ENCODE data around the gene AHNAK.
"Not testable (repeated sequence)": the region's sequence is repeated elsewhere in the genome, so short reads cannot be mapped to it uniquely, and the experiment has no call there.

The AHNAK gene

DNA sequence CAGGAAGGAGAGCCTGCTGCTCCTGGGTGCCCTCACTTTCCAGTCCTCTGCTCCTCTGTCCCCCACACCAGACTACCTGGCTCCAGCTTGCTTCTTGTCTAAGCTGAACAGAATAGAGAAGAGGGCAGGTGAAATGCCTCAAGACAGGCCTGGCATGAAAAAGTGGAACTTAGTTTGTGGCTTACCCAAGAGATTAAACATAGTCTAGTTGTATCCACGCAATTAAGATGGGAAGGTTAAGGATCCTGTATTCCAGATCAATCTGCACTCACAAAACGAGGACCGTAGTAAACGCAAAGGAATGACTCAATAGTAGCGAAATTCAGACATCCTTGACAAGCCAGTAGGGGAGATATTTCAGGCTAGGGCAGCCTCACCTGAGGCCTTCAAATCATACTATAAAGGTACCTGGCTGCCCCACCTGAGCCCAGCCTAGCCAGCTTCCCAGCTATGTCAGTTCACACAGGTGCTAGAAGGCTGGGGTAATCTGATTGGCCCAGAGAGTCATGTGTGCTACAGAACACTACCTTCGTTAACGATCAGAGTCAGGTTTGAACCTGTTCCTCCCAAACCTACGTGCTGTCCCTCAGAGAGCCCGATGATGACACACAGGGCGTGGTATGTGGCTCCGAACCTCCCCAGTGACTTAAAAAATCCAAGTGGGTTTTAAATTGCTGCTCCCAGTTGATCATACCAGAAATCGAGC is 46.5 kb downstream of the AHNAK start:
- Histone ChIP-seq H3K27ac (no peak overlapping the region), H3K4me1 (ENCODE audit: low read depth, poor library complexity, severe bottlenecking) (no peaks in the 10 kb centered on the region), H2AFZ (ENCODE audit: low read depth) (no peak overlapping the region)

DNA sequence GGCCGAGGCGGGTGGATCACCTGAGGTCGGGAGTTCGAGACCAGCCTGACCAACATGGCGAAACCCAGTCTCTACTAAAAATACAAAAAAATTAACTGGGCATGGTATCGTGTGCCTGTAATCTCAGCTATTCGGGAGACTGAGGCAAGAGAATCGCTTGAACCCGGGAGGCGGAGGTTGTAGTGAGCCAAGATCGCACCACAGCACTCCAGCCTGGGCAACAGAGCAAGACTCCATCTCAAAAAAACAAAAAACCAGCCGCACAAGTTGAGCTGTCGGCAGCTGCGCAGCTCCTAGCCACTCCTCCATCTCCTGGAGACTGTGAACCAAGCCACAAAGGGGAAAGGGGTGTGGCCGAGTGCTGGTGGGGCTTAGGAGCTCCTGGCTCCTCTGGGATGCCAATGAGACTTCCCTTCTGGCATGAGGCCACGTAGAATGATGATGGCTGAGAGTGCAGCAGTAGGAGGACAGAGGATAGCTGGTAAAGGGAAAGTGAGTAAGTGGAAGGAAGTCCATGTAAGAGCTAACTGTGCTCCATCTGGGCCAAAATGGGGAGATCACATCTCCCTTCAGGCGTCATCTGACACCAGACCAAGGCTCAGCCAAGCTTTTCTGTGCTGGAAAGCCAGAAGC is 47.2 kb downstream of the AHNAK start:
- not testable (repeated sequence) for H3K4me3 ChIP-seq (IDR thresholded peaks at IDR 0.05; ENCODE audit: insufficient read depth, low read depth, low read length); H3K4me2 ChIP-seq

More for the DNA sequence above, 46.5 kb downstream of the AHNAK start:
- Histone ChIP-seq H4K20me1 (ENCODE audit: insufficient read depth) (no peaks in the 10 kb centered on the region), H3K9ac (no peak overlapping the region), H3K36me3 (ENCODE audit: insufficient read depth) (no peaks in the 10 kb centered on the region), H3K4me2 (no peak overlapping the region), H3K4me3 (IDR thresholded peaks at IDR 0.05; ENCODE audit: insufficient read depth, low read depth, low read length) (no peak overlapping the region), H3K27me3 (ENCODE audit: insufficient read depth, low read depth) (no peaks in the 10 kb centered on the region), H3K79me2 (ENCODE audit: insufficient read depth, low read depth) (no peaks in the 10 kb centered on the region)
- TF ChIP-seq, protein P1, sequence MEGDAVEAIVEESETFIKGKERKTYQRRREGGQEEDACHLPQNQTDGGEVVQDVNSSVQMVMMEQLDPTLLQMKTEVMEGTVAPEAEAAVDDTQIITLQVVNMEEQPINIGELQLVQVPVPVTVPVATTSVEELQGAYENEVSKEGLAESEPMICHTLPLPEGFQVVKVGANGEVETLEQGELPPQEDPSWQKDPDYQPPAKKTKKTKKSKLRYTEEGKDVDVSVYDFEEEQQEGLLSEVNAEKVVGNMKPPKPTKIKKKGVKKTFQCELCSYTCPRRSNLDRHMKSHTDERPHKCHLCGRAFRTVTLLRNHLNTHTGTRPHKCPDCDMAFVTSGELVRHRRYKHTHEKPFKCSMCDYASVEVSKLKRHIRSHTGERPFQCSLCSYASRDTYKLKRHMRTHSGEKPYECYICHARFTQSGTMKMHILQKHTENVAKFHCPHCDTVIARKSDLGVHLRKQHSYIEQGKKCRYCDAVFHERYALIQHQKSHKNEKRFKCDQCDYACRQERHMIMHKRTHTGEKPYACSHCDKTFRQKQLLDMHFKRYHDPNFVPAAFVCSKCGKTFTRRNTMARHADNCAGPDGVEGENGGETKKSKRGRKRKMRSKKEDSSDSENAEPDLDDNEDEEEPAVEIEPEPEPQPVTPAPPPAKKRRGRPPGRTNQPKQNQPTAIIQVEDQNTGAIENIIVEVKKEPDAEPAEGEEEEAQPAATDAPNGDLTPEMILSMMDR (conservative IDR thresholded peaks at IDR 0.05; ENCODE audit: low read depth, low read length): no peak

DNA sequence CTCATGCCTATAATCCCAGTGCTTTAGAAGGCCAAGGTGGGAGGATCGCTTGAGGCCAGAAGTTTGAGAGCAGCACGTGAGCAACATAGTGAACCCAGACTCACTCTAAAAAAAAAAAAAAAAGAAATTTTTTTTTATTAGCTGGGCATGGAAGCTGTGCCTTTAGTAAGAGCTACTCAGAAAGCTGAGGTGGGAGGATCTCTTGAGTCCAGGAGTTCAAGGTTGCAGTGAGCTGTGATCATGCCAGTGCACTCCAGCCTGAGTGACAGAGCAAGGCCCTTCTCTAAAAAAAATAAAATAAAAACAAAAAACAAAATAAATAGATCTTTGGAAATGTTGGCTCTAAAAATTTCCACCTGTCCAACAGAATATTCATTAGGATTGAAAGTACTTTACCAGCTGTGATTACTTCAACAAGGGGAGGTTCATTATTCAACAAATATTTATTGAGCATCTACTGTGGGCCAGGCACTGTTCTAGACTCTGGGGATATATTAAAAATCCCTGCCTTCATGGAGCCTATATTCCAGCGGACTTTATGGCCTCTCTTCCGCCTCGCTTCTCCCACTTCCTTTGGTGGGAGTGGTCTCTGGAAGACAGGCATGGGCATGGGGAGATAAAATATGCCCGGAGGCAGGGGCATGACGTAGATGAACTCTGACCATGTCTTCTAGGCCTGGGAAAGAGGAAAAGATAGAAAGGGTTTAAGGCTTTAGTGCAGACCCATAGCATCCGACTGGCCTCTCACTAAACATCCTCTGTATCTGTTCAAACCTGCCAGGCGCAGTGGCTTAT is 47.9 kb downstream of the AHNAK start:
- no peak overlapping the region for H3K27ac ChIP-seq

More for the DNA sequence above, 47.2 kb downstream of the AHNAK start:
- H3K36me3 ChIP-seq (ENCODE audit: insufficient read depth); H3K27ac ChIP-seq; H3K4me1 ChIP-seq (ENCODE audit: low read depth, poor library complexity, severe bottlenecking); H3K9ac ChIP-seq; H4K20me1 ChIP-seq (ENCODE audit: insufficient read depth); H2AFZ ChIP-seq (ENCODE audit: low read depth); H3K27me3 ChIP-seq (ENCODE audit: insufficient read depth, low read depth); H3K79me2 ChIP-seq (ENCODE audit: insufficient read depth, low read depth): not testable (repeated sequence)

DNA sequence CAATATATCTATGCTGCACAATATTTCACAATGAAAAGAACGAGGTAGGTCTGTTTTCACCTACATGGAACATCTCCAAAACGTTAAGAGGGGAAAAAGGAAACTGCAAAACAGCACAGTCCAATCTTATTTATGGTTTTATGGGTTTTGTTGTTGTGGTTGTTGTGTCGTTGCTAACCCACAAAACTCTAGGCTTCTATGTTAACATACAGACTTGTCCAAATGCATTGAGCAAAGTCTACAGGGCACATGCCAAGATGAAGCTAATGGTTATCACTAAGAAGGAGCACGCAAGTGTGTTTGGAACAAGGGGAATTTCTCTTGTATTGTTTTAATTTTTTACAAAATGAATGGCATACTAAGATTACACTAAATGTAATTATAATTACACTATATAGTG is 48.6 kb downstream of the AHNAK start:
- Histone ChIP-seq H3K27ac (no peak overlapping the region), H3K4me1 (ENCODE audit: low read depth, poor library complexity, severe bottlenecking) (no peaks in the 10 kb centered on the region), H3K9ac (no peak overlapping the region), H3K4me3 (IDR thresholded peaks at IDR 0.05; ENCODE audit: insufficient read depth, low read depth, low read length) (no peak overlapping the region), H3K27me3 (ENCODE audit: insufficient read depth, low read depth) (no peaks in the 10 kb centered on the region), H3K79me2 (ENCODE audit: insufficient read depth, low read depth) (no peaks in the 10 kb centered on the region), H3K4me2 (no peak overlapping the region), H2AFZ (ENCODE audit: low read depth) (no peak overlapping the region), H3K36me3 (ENCODE audit: insufficient read depth) (no peaks in the 10 kb centered on the region), H4K20me1 (ENCODE audit: insufficient read depth) (no peaks in the 10 kb centered on the region)
- TF ChIP-seq, protein P1 (conservative IDR thresholded peaks at IDR 0.05; ENCODE audit: low read depth, low read length): no peak

More for the DNA sequence above, 47.9 kb downstream of the AHNAK start:
- H3K4me2 ChIP-seq: no peak overlapping the region
- no peaks in the 10 kb centered on the region for H3K36me3 ChIP-seq (ENCODE audit: insufficient read depth)
- no peaks in the 10 kb centered on the region for H4K20me1 ChIP-seq (ENCODE audit: insufficient read depth)
- H3K9ac ChIP-seq: no peak overlapping the region
- TF ChIP-seq, protein P1 (conservative IDR thresholded peaks at IDR 0.05; ENCODE audit: low read depth, low read length): no peak
- no peak overlapping the region for H3K4me3 ChIP-seq (IDR thresholded peaks at IDR 0.05; ENCODE audit: insufficient read depth, low read depth, low read length)
- H3K79me2 ChIP-seq (ENCODE audit: insufficient read depth, low read depth): no peaks in the 10 kb centered on the region
- no peak overlapping the region for H2AFZ ChIP-seq (ENCODE audit: low read depth)
- no peaks in the 10 kb centered on the region for H3K4me1 ChIP-seq (ENCODE audit: low read depth, poor library complexity, severe bottlenecking)
- no peaks in the 10 kb centered on the region for H3K27me3 ChIP-seq (ENCODE audit: insufficient read depth, low read depth)
